Embryonic facial prominence (tissue), 1 donor: Measurements from ENCODE around the gene TGFB2.

Experiments
- DNase-seq: peaks from one replicate; pipeline ENCODE4 v3.0.0-alpha.2; 2016; ENCODE audit errors: extremely low spot score

The TGFB2 gene

GRCh38 chr1:218384581-218384993, 39.5 kb downstream of the TGFB2 start:
- DNase-seq, result no peak

- DNase-seq, result no peak
Measured at GRCh38 chr1:218388591-218388990, 43.5 kb downstream of the TGFB2 start.

GRCh38 chr1:218390618-218391017, 45.5 kb downstream of the TGFB2 start:
- DNase-seq, result no peak

- no peak for DNase-seq
Measured at GRCh38 chr1:218392780-218393179, 47.6 kb downstream of the TGFB2 start.

GRCh38 chr1:218394416-218394815, 49.3 kb downstream of the TGFB2 start:
- DNase-seq, result peak; percentile 69

GRCh38 chr1:218394989-218395388, 49.9 kb downstream of the TGFB2 start:
- no peak for DNase-seq

GRCh38 chr1:218395916-218396315, 50.8 kb downstream of the TGFB2 start:
- no peak for DNase-seq

GRCh38 chr1:218397752-218398339, 52.7 kb downstream of the TGFB2 start:
- DNase-seq, result no peak

GRCh38 chr1:218400624-218401023, 55.5 kb downstream of the TGFB2 start:
- DNase-seq, result no peak

GRCh38 chr1:218401441-218401997, 56.4 kb downstream of the TGFB2 start:
- no peak for DNase-seq

- no peak for DNase-seq
Measured at GRCh38 chr1:218401998-218402785, 57.1 kb downstream of the TGFB2 start.

GRCh38 chr1:218402786-218403120, 57.6 kb downstream of the TGFB2 start:
- DNase-seq, result no peak

GRCh38 chr1:218403300-218403699, 58.2 kb downstream of the TGFB2 start:
- no peak for DNase-seq

- DNase-seq, result no peak
Measured at GRCh38 chr1:218407630-218408029, 62.5 kb downstream of the TGFB2 start.

GRCh38 chr1:218408135-218408534, 63.0 kb downstream of the TGFB2 start:
- DNase-seq, result no peak

- DNase-seq, result no peak
Measured at GRCh38 chr1:218408942-218409341, 63.8 kb downstream of the TGFB2 start.

GRCh38 chr1:218409946-218410510, 64.9 kb downstream of the TGFB2 start:
- no peak for DNase-seq

GRCh38 chr1:218411101-218411500, 66.0 kb downstream of the TGFB2 start:
- no peak for DNase-seq

GRCh38 chr1:218412171-218412570, 67.0 kb downstream of the TGFB2 start:
- DNase-seq, result no peak

GRCh38 chr1:218413179-218413578, 68.0 kb downstream of the TGFB2 start:
- no peak for DNase-seq

GRCh38 chr1:218414060-218414728, 69.1 kb downstream of the TGFB2 start:
- no peak for DNase-seq

- DNase-seq, result no peak
Measured at GRCh38 chr1:218415726-218416125, 70.6 kb downstream of the TGFB2 start.
